Natural killer cell (primary cell): ENCODE data around the gene IFNB1. TPM values are rescaled to one million over a fixed set of nuclear protein-coding genes. Genes with fewer than 3 reads are reported as not detected.

Experiments used
- ATAC-seq, 3 donors: fragments of 150-1000 bp in 2 of 3; fragments of 200-7000 bp in 1 of 3; cut with Tn5 transposase; 1 replicate in 1 of 3; 2 replicates in 2 of 3; pipeline ENCODE4 v1.10.0; 2021; ENCODE audit warnings: mild to moderate bottlenecking in 2 of 3, moderate library complexity in 2 of 3
- DNase-seq, 2 donors: peaks; one replicate each; pipeline versions ENCODE4 v3.0.0 to v3.0.0-alpha.2; 2013 to 2021; ENCODE audit warnings: mixed read lengths in 1 of 2
- H3K27ac ChIP-seq: one replicate; pipeline ENCODE4 v1.5.1; 2013; ENCODE audit warnings: mild to moderate bottlenecking, low read length
- H3K27me3 ChIP-seq: one replicate; pipeline ENCODE4 v1.6.1; 2013; ENCODE audit warnings: low read length; ENCODE audit not compliant: control insufficient read depth, insufficient read depth
- H3K36me3 ChIP-seq: one replicate; pipeline ENCODE4 v1.6.1; 2013; ENCODE audit warnings: low read length; ENCODE audit not compliant: control insufficient read depth, insufficient read depth
- H3K4me1 ChIP-seq: one replicate; pipeline ENCODE4 v1.6.1; 2013; ENCODE audit warnings: low read length; ENCODE audit not compliant: control insufficient read depth, insufficient read depth
- H3K4me3 ChIP-seq: one replicate; pipeline ENCODE4 v1.5.1; 2013; ENCODE audit warnings: low read length
- H3K9me3 ChIP-seq: one replicate; pipeline ENCODE4 v1.6.1; 2013; ENCODE audit warnings: low read length; ENCODE audit not compliant: control insufficient read depth, insufficient read depth
- H3K27ac Mint-ChIP-seq, 2 donors: one replicate each; pipeline ENCODE4 v1.8.0; 2022; ENCODE audit warnings: mild to moderate bottlenecking in 2 of 2, mixed read lengths in 2 of 2, moderate library complexity in 1 of 2
- H3K27me3 Mint-ChIP-seq, 2 donors: one replicate each; pipeline ENCODE4 v1.8.0; 2022; ENCODE audit warnings: low read depth in 2 of 2, mixed read lengths in 2 of 2
- H3K36me3 Mint-ChIP-seq: one replicate; pipeline ENCODE4 v1.8.0; 2022; ENCODE audit warnings: mixed read lengths
- H3K4me1 Mint-ChIP-seq, 2 donors: one replicate each; pipeline ENCODE4 v1.8.0; 2022; ENCODE audit warnings: mixed read lengths in 2 of 2
- H3K4me3 Mint-ChIP-seq: one replicate; pipeline ENCODE4 v1.8.0; 2022; ENCODE audit warnings: mild to moderate bottlenecking, moderate library complexity, mixed read lengths
- H3K9me3 Mint-ChIP-seq, 2 donors: one replicate each; pipeline ENCODE4 v1.8.0; 2022; ENCODE audit warnings: mixed read lengths in 2 of 2
- WGBS: methylation state at CpG from one replicate; pipeline ENCODE4 v1.1.7; 2013; ENCODE audit warnings: missing lambda C conversion rate; ENCODE audit not compliant: insufficient coverage; 5-methylcytosine and 5-hydroxymethylcytosine counted together
- intact Hi-C: fragments of 100-400 bp; cut with micrococcal nuclease; formaldehyde crosslinking; loops from one replicate; pipeline ENCODE4 v1.14.2; 2022
- total RNA-seq, 4 donors: library from RNA; stranded (reverse); fragments of 120-200 nt in 1 of 4; gene quantifications; one replicate each; pipeline versions ENCODE4 v1.2.3 to v1.2.4, GENCODE V29; 2013 to 2022
- TF ChIP-seq, protein P1 (sequence below): fragments of 200-600 bp; IDR thresholded peaks from one replicate; pipeline ENCODE4 v1.8.0; 2022; ENCODE audit warnings: antibody characterized with exemption

Gene IFNB1
- total RNA-seq, 3 donors from 2014 or later (not counting 1 experiment from before 2014, with no cell fraction given), result not detected

DNA sequence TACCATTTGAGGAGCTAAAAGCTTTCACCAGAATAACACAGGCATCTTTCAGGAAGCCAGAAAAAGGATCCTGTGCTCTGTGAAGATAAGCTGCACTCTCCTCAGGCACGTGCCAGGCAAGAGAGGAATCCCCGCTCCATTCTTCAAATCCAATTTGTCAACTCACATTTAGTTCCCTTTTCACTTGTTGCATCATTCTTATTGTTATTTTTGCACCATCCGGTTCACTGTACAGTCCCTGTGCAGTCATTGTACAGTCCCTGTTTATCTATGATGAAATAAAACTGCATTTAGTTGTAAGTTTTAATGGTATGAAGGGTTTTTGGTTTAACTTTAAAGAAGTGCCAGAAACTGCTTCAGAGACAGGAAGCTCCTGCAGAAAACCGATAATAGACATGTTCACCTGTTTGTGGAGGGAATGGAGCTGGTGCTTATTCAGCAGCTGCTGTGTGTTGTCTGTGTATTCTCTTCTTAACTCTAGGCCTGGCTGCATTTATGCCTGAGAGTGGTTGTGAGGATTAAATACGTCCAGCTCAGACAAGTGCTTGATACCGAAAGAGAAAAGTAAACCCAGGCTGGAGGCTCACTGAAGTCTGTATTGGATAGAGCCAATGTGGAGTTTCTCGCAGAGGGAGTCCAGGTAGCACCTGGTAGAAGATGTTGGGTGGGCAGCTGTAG lies 41.5 kb upstream of the IFNB1 start:
- intact Hi-C loops, result no loop called here
- no peak overlapping the region for H3K4me3 ChIP-seq
- ATAC-seq (peak in 2 of 3 donors; percentile 26 to 39), DNase-seq (no peak)
- Mint-ChIP-seq H3K27me3 (peaks cover 9 to 19% of the 10 kb centered on the region in 2 donors), H3K4me1 (no peaks in the 10 kb centered on the region), H3K27ac (no peak overlapping the region), H3K9me3 (no peaks in the 10 kb centered on the region), H3K36me3 (no peaks in the 10 kb centered on the region), H3K4me3 (no peak overlapping the region)
- H3K4me1 ChIP-seq, result peaks cover 12% of the 10 kb centered on the region
- H3K27ac ChIP-seq, result no peak overlapping the region
- H3K27me3 ChIP-seq, result peaks cover 3% of the 10 kb centered on the region
- H3K9me3 ChIP-seq, result no peaks in the 10 kb centered on the region
- TF ChIP-seq, protein P1, sequence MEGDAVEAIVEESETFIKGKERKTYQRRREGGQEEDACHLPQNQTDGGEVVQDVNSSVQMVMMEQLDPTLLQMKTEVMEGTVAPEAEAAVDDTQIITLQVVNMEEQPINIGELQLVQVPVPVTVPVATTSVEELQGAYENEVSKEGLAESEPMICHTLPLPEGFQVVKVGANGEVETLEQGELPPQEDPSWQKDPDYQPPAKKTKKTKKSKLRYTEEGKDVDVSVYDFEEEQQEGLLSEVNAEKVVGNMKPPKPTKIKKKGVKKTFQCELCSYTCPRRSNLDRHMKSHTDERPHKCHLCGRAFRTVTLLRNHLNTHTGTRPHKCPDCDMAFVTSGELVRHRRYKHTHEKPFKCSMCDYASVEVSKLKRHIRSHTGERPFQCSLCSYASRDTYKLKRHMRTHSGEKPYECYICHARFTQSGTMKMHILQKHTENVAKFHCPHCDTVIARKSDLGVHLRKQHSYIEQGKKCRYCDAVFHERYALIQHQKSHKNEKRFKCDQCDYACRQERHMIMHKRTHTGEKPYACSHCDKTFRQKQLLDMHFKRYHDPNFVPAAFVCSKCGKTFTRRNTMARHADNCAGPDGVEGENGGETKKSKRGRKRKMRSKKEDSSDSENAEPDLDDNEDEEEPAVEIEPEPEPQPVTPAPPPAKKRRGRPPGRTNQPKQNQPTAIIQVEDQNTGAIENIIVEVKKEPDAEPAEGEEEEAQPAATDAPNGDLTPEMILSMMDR, result no peak
- 61% methylated on average over 7 of the region's 7 CpGs for WGBS
- no peaks in the 10 kb centered on the region for H3K36me3 ChIP-seq

DNA sequence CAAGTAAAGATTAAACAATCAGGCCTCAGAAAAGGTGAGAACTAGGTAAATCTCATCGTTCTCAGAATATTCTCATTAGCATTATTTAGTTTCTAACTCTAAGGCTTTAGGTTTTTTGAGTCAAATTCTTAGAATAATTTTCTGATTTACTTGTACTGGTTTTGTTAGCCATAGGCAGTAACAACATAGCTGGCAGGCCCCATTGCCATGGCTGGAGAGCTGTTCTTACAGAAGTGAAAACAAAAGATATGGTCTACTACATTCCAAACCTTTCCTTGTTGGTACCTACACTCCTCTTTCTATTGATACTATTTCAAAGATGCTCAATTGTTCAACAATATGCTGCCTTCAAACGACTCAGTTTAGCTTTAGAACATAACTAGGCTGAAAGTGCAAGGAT lies 36.6 kb upstream of the IFNB1 start:
- Histone ChIP-seq H3K27me3 (no peaks in the 10 kb centered on the region), H3K9me3 (no peaks in the 10 kb centered on the region), H3K36me3 (no peaks in the 10 kb centered on the region), H3K4me1 (no peaks in the 10 kb centered on the region), H3K4me3 (no peak overlapping the region), H3K27ac (no peak overlapping the region)
- no peak overlapping the region for H3K27ac Mint-ChIP-seq
- no peaks in the 10 kb centered on the region for H3K36me3 Mint-ChIP-seq
- H3K27me3 Mint-ChIP-seq, result peaks cover 3 to 8% of the 10 kb centered on the region in 2 donors
- no peaks in the 10 kb centered on the region for H3K4me1 Mint-ChIP-seq
- no peak for DNase-seq
- intact Hi-C loops, result no loop called here
- H3K9me3 Mint-ChIP-seq, result no peaks in the 10 kb centered on the region
- ATAC-seq, result no peak
- TF ChIP-seq, protein P1, result no peak
- H3K4me3 Mint-ChIP-seq, result no peak overlapping the region
- WGBS, result no CpG with 5 or more reads among the region's 2 CpGs

DNA sequence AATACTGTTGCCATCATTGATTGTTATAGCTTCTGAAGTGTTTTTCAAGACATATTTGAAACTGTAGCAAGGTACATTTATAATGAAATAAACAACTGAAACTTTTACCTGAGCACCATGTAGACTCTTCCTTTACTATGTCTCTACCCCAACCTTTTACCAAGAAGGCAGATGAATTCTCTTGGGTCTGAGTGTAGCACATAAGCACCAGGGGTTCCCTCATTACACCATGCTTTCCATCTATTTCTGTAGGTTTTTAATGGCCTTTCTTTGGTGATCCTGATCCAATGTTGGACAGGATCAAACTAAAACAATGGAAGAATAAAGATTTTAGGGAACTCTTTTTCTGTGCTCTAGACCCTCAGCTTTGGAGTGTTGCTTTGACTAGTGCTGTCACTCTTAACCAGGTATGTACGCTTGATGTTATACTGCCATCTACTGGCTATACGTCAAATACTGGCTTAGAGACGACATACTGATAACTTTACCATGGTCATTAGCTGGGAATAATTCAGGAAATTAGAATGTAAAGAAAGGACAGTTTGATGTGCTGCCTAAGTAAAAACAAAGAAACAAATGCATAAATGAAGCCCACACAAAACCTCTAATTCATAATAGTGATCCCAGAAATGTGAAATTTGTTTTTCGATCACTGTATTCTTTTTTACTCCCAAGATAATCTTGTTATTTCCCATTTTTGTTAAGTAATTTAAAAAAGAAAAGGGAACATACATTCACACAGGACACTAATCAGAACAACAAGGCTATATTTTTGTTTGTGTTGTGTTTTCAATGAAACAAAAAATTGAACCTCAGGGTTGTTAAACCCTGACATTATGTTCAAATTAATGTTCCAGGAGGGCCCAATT lies 33.2 kb upstream of the IFNB1 start:
- 3% methylated on average over 3 of the region's 4 CpGs for WGBS

More for the DNA sequence above, 33.2 kb upstream of the IFNB1 start:
- DNase-seq (peak in 1 of 2 donors; percentile 87), ATAC-seq (peak; percentile 92 to 97 (median 96))
- no peak overlapping the region for H3K4me3 ChIP-seq
- no peaks in the 10 kb centered on the region for H3K9me3 ChIP-seq
- H3K4me1 ChIP-seq, result no peaks in the 10 kb centered on the region
- Mint-ChIP-seq H3K4me1 (no peaks in the 10 kb centered on the region), H3K27ac (no peak overlapping the region), H3K9me3 (no peaks in the 10 kb centered on the region), H3K36me3 (no peaks in the 10 kb centered on the region), H3K27me3 (peaks cover 0 to 3% of the 10 kb centered on the region in 2 donors), H3K4me3 (no peak overlapping the region)
- H3K36me3 ChIP-seq, result no peaks in the 10 kb centered on the region
- intact Hi-C loops, result loop anchor here (1.0 kb wide), 4 partner anchors 170 to 1185 kb away; no protein-coding TSS in a partner anchor
- TF ChIP-seq, protein P1, result peak; percentile 98
- H3K27me3 ChIP-seq, result no peaks in the 10 kb centered on the region
- no peak overlapping the region for H3K27ac ChIP-seq
